B cell (primary cell): ENCODE data around the gene IFT20.

Experiments
- CTCF ChIP-seq: fragments of 200-600 bp; IDR thresholded peaks from one replicate; pipeline ENCODE4 v1.8.0; 2022; ENCODE audit warnings: antibody characterized with exemption, mild to moderate bottlenecking
- EZH2 ChIP-seq: IDR thresholded peaks from 2 replicates; pipeline ENCODE4 v1.6.1; 2012; ENCODE audit warnings: borderline replicate concordance, low read depth, mild to moderate bottlenecking, moderate library complexity, low read length; ENCODE audit not compliant: insufficient read depth, poor library complexity, severe bottlenecking

GRCh38 chr17:28357901-28358197 is 22.6 kb upstream of the IFT20 start:
- TF ChIP-seq CTCF: no peak
- TF ChIP-seq EZH2: no peak
